NCI-H748 (cell line): ENCODE results near the gene RNF208.
A peak's percentile ranks its signal among the peaks of the same experiment; 100 is the strongest.

ENCODE experiments used
- DNase-seq: peaks from one replicate; lab custom pipeline; 2025; ENCODE audit not compliant: unreplicated experiment; lab: John Stamatoyannopoulos, UW

Gene RNF208

GRCh38 chr9:137178201-137178938, 43.7 kb downstream of the RNF208 start:
- DNase-seq, result no peak

DNA sequence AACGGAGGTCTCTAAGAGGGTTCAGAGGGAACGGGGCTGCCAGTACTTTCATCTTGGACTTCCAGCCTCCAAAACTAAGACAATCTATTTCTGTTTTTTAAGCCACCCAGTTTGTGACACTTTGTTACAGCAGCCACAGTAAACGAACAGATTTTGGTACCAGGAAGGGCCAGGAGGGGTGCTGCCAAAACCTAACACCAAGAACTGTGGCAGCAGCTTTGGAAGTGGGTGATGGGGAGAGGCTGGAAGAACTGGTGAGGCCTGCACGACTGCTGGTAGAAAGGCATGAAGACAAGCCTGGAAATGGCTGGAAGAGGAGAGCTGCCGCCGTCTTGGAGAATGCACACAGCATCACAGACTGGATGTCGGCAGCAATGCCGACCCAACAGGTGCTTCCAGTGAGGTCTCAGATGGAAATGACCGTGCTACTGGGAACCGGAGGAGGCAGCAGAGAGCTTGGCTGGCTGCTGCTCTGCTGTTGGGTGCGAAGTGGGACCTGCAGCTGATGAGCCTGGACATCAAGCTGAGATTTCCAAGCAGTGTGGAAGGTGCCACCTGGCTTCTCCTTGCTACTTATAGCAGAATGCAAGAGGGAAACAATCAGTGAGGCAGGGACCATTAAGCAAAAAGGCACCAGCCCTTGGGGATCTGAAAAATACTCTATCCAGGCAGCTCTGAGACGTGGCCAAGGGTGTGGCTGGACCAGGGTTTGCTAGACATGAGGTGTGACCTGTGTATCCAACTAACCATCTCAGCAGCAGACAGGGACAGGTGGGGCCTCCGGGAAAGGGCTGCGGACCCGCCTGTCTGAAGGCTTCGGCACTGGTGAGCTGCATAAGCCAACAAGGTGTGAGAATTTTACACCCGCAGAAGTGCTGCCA, 45.5 kb downstream of the RNF208 start:
- DNase-seq, result peak; percentile 63

- no peak for DNase-seq
These were observed 46.6 kb downstream of the RNF208 start for GRCh38 chr9:137175345-137175961.

GRCh38 chr9:137174722-137175293, 47.2 kb downstream of the RNF208 start:
- peak; percentile 25 for DNase-seq

DNA sequence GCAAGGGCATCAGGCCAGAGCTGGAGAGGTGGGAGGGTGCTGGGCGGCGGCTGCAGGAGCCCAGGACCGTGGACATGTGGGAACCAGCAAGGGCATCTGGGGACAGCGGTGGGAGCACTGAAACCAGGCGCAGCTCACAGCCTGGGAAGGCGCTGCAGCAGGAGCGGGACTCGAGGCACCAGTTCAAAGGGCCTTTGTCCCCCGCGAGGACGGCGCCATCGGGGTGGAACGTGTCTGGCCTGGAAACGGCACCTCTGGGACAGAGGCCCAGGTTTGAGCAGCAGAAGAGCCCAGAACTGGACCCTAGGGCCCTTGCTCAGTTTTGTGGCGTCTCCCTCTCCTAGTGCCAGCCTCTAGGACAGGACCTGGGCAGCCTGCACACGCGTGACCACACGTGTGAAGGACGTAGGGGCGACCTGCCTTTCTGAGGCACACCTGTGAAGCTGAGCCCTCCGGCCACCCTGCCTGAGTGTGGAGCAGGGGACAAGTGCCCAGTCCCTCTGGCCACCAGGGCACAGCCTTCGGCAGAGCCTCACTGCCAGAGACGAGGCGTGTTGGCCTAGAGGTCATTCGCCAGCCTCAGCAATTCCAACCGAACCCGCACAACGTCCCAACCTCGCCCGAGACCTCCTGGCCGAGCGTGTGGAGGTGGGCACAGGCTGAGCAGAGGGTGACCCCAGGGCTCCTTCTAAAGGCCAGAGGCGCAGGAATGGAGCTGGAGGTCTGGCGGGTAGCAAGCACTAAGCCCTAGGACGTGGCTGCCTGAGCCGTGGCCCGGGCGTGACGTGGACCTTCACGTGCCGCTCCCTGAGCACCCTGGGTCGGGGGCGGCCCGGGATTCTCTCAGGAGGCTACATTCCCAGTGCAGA, 48.0 kb downstream of the RNF208 start:
- DNase-seq, result no peak

DNA sequence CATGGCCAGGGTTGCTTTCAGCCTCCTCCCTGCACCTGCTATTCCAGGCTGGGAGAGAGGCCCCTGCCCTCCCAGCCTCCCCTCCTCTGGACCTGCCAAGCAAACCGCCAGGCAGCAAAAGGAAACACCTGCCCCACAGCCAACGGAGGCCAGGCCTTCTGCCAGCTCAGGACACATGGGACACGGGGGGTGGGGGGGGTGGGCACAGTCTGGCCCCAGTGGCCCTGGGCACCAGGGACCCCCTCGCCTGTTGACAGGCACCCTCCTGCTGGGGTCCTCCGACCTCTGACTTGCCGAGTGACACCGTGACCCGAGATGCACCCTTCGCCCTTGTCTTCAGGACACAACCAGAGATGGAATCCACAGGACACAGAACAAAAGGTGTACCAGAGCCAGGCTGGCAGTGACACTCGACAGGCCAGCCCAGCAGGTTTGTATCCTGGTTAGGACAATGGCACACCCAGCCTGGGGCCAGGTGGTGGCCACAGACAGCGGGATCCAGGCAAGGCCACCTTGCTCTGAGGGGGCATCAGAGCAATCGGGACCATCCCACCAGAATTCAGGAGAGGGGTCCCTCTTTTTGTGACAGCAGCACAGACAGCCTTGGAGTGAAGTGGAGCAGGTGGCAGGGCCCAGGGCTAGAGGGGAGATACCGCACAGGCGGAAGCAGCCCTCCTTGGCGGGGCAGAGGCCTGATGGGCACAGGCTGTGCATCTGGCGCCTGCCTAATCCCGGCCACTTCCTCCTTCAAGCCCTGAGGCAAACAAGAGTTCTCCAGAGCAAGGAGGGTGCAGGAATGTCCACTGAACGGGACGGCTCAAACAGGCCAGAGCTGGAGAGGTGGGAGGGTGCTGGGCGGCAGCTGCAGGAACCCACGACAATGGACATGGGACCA, 48.9 kb downstream of the RNF208 start:
- no peak for DNase-seq

GRCh38 chr9:137171149-137171900, 50.7 kb downstream of the RNF208 start:
- no peak for DNase-seq

DNA sequence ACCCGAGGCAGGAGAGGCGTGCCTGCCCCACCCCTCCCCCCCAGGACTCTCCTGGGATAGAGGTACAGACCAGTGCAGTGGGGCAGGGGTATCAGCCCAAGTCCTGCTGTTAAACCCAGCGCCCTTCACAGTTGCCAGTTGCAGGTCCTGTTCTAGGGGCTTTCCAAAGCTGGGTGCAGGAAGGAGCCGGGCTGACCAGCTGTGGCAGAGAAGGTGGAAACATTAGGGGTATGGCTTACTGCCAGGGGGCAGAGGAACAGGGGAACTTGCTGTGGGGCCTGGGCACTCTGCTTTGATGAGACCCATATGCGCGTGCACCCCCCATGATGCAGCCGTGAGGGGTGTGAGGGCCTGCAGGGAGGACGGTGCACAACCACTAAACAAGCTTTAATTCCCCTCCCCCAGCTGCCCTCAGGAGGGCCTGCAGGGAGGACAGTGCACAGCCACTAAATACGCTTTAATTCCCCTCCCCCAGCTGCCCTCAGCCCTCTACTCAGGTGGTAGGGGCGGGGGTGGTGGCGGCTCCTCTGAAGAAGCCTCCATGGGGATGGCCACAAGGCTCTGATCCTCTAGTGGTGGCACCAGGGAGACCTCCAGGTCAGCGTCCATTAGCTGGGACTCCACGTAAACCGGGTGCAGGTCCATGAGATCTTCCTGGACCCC, 51.4 kb downstream of the RNF208 start:
- no peak for DNase-seq
